Measurements from ENCODE around the gene ARHGEF28. TPM values are rescaled to one million over a fixed set of nuclear protein-coding genes. Genes with fewer than 3 reads are reported as not detected.

Gene ARHGEF28
- total and polyA plus RNA-seq, 8 donors, result 13.9 to 156 (median 55.7) TPM

- Histone ChIP-seq H3K27me3 (no peaks in the 10 kb centered on the region), H3K4me3 (no peak overlapping the region), H3K9me3 (peaks cover 0 to 11% (median 3%) of the 10 kb centered on the region in 4 donors), H3K4me1 (no peaks in the 10 kb centered on the region), H3K27ac (no peak overlapping the region), H3K36me3 (no peaks in the 10 kb centered on the region)
- no peak for DNase-seq
- 47 to 79% (median 61%) methylated on average over 3 of the region's 3 CpGs for WGBS, 5 donors
- intact Hi-C loops (cut with DNase I; ENCODE audit: low total_unique reads), result no loop called here
- TF ChIP-seq POLR2AphosphoS5 (IDR thresholded peaks at IDR 0.05), result no peak
- TF ChIP-seq, protein P1, sequence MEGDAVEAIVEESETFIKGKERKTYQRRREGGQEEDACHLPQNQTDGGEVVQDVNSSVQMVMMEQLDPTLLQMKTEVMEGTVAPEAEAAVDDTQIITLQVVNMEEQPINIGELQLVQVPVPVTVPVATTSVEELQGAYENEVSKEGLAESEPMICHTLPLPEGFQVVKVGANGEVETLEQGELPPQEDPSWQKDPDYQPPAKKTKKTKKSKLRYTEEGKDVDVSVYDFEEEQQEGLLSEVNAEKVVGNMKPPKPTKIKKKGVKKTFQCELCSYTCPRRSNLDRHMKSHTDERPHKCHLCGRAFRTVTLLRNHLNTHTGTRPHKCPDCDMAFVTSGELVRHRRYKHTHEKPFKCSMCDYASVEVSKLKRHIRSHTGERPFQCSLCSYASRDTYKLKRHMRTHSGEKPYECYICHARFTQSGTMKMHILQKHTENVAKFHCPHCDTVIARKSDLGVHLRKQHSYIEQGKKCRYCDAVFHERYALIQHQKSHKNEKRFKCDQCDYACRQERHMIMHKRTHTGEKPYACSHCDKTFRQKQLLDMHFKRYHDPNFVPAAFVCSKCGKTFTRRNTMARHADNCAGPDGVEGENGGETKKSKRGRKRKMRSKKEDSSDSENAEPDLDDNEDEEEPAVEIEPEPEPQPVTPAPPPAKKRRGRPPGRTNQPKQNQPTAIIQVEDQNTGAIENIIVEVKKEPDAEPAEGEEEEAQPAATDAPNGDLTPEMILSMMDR (IDR thresholded peaks at IDR 0.05), result no peak
- no peak for TF ChIP-seq EP300 (IDR thresholded peaks at IDR 0.05)
- TF ChIP-seq POLR2A (IDR thresholded peaks at IDR 0.05), result no peak
Measured at GRCh38 chr5:73599380-73599779, 26.6 kb upstream of the ARHGEF28 start.

DNA sequence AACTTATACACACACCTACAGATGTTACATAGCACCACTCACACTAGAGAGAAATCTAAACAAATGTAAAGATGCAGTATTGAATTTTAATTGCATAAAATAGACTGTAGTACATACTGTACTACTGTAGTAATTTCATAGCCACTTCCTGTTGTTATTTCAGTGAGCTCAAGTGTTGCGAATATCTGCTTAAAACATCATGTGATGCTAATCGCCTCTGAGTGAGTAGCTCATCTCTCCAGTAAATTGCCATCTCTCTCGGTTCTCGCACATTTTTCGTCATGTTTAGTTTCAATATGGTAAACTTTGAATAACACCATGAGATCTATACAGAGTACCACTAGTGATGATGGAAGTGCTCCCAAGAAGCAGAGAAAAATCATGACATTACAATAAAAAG lies 22.0 kb upstream of the ARHGEF28 start:
- Histone ChIP-seq H3K4me3 (no peak overlapping the region), H3K27me3 (no peaks in the 10 kb centered on the region), H3K27ac (peak overlapping the region in 1 of 5 donors; percentile 82), H3K36me3 (no peaks in the 10 kb centered on the region), H3K4me1 (peaks cover 7 to 17% (median 12%) of the 10 kb centered on the region in 4 donors), H3K9me3 (peaks cover 0 to 11% (median 3%) of the 10 kb centered on the region in 4 donors)
- 86 to 94% (median 91%) methylated on average over 5 of the region's 5 CpGs for WGBS, 5 donors
- intact Hi-C loops (cut with DNase I; ENCODE audit: low total_unique reads), result no loop called here
- DNase-seq, result no peak
- TF ChIP-seq, protein P1 (IDR thresholded peaks at IDR 0.05), result no peak
- TF ChIP-seq POLR2AphosphoS5 (IDR thresholded peaks at IDR 0.05) (no peak), EP300 (IDR thresholded peaks at IDR 0.05) (no peak), POLR2A (IDR thresholded peaks at IDR 0.05) (no peak)

GRCh38 chr5:73605223-73606087 lies 20.5 kb upstream of the ARHGEF28 start:
- intact Hi-C loops (cut with DNase I; ENCODE audit: low total_unique reads), result no loop called here
- Histone ChIP-seq H3K9me3 (peaks cover 0 to 11% (median 3%) of the 10 kb centered on the region in 4 donors), H3K27me3 (no peaks in the 10 kb centered on the region), H3K36me3 (no peaks in the 10 kb centered on the region), H3K27ac (peak overlapping the region; percentile 48 to 82 (median 75)), H3K4me3 (no peak overlapping the region), H3K4me1 (peaks cover 7 to 17% (median 12%) of the 10 kb centered on the region in 4 donors)
- TF ChIP-seq POLR2AphosphoS5 (IDR thresholded peaks at IDR 0.05) (peak in 2 of 3 donors; percentile 80 to 91), EP300 (IDR thresholded peaks at IDR 0.05) (no peak)
- peak; percentile 71 to 91 for DNase-seq
- WGBS, 5 donors, result 28 to 50% (median 38%) methylated on average over 8 of the region's 8 CpGs

GRCh38 chr5:73606206-73606753 lies 19.7 kb upstream of the ARHGEF28 start:
- peaks cover 0 to 11% (median 3%) of the 10 kb centered on the region in 4 donors for H3K9me3 ChIP-seq
- H3K36me3 ChIP-seq, result no peaks in the 10 kb centered on the region
- H3K27me3 ChIP-seq, result no peaks in the 10 kb centered on the region
- 25 to 50% (median 34%) methylated on average over 3 of the region's 3 CpGs for WGBS, 5 donors
- no peak overlapping the region for H3K4me3 ChIP-seq
- H3K4me1 ChIP-seq, result peaks cover 7 to 17% (median 12%) of the 10 kb centered on the region in 4 donors
- peak overlapping the region; percentile 48 to 82 (median 68) for H3K27ac ChIP-seq
- TF ChIP-seq, protein P1 (IDR thresholded peaks at IDR 0.05), result no peak
- TF ChIP-seq POLR2AphosphoS5 (IDR thresholded peaks at IDR 0.05), result peak in 2 of 3 donors; percentile 60 to 83
- DNase-seq, result no peak
- intact Hi-C loops (cut with DNase I; ENCODE audit: low total_unique reads), result no loop called here
